OCI-LY7 (cell line): Measurements from ENCODE around the gene ADNP2. TPM values are rescaled to one million over a fixed set of nuclear protein-coding genes. Genes with fewer than 3 reads are reported as not detected.

Experiments used
- BruUV-seq: library from RNA; stranded (reverse); fragments of 400-500 nt; replicated peaks from 2 replicates; lab custom pipeline; 2021; lab: Mats Ljungman, UMichigan
- CTCF ChIA-PET: fragments of 300-600 bp; sonication (Branson Sonifier 250); formaldehyde crosslinking; loops from one replicate; lab custom pipeline; 2022; ENCODE audit warnings: antibody characterized with exemption; ENCODE audit not compliant: unreplicated experiment; lab: Charles Lee
- POLR2A ChIA-PET: fragments of 300-600 bp; sonication (Branson Sonifier 250); formaldehyde crosslinking; loops from one replicate; lab custom pipeline; 2022; ENCODE audit warnings: antibody characterized with exemption; lab: Charles Lee
- DNase-seq: peaks from one replicate; pipeline ENCODE4 v3.0.0-alpha.2; 2015; ENCODE audit warnings: low spot score
- H2AFZ ChIP-seq: fragments of 200-600 bp; sonication (generic), shearing (Covaris generic); 2 replicates; pipeline ENCODE4 v1.6.1; 2014; ENCODE audit warnings: mild to moderate bottlenecking, antibody characterized with exemption, low read length, moderate library complexity
- H3K27ac ChIP-seq: fragments of 200-600 bp; sonication (generic); 2 replicates; pipeline ENCODE4 v1.5.1; 2014; ENCODE audit warnings: mixed run types, low read depth, mild to moderate bottlenecking, moderate library complexity, low read length, inconsistent platforms; ENCODE audit not compliant: poor library complexity, severe bottlenecking
- H3K36me3 ChIP-seq: fragments of 200-600 bp; sonication (generic); 2 replicates; pipeline ENCODE4 v1.6.1; 2014; ENCODE audit warnings: mild to moderate bottlenecking, antibody characterized with exemption, low read length, moderate library complexity, mixed read lengths; ENCODE audit not compliant: insufficient read depth
- H3K4me1 ChIP-seq: fragments of 200-600 bp; sonication (generic); 2 replicates; pipeline ENCODE4 v1.5.1; 2014; ENCODE audit warnings: mild to moderate bottlenecking, low read length; ENCODE audit not compliant: insufficient read depth, poor library complexity, severe bottlenecking
- H3K4me2 ChIP-seq: fragments of 200-600 bp; sonication (generic); 2 replicates; pipeline ENCODE4 v1.6.1; 2014; ENCODE audit warnings: mild to moderate bottlenecking, low read length
- H3K4me3 ChIP-seq: fragments of 200-600 bp; sonication (generic); 2 replicates; pipeline ENCODE4 v1.5.1; 2014; ENCODE audit warnings: mild to moderate bottlenecking, low read depth, low read length; ENCODE audit not compliant: poor library complexity, severe bottlenecking
- H3K79me2 ChIP-seq: fragments of 200-600 bp; sonication (generic); 2 replicates; pipeline ENCODE4 v1.6.1; 2016; ENCODE audit warnings: low read depth, mild to moderate bottlenecking, low read length, moderate library complexity, mixed read lengths; ENCODE audit not compliant: insufficient read depth
- H3K9me2 ChIP-seq: fragments of 200-600 bp; sonication (generic); 2 replicates; pipeline ENCODE4 v1.6.1; 2016; ENCODE audit warnings: mild to moderate bottlenecking, low read length, mixed read lengths; ENCODE audit not compliant: insufficient read depth
- H3K9me3 ChIP-seq: fragments of 200-600 bp; sonication (generic); 2 replicates; pipeline ENCODE4 v1.6.1; 2014; ENCODE audit warnings: mild to moderate bottlenecking, mixed run types, low read length, mixed read lengths
- H4K20me1 ChIP-seq: fragments of 200-600 bp; sonication (generic); 2 replicates; pipeline ENCODE4 v1.6.1; 2014; ENCODE audit warnings: mild to moderate bottlenecking, antibody characterized with exemption, low read length, moderate library complexity, mixed read lengths; ENCODE audit not compliant: insufficient read depth
- EZH2phosphoT487 ChIP-seq: fragments of 200-600 bp; sonication (generic); IDR thresholded peaks from 2 replicates; pipeline ENCODE4 v1.6.1; 2018; ENCODE audit warnings: low read depth, borderline replicate concordance, mild to moderate bottlenecking, mixed run types, antibody characterized with exemption, low read length, moderate library complexity, mixed read lengths
- intact Hi-C: fragments of 100-400 bp; cut with micrococcal nuclease; formaldehyde crosslinking; loops from one replicate; pipeline ENCODE4 v1.10.0; 2022; ENCODE audit not compliant: unreplicated experiment
- total RNA-seq, 2 experiments: library from RNA; depleted of rRNA in 1 of 2; stranded (reverse); fragments of >200 nt in 1 of 2; shearing (Covaris generic) in 1 of 2; gene quantifications; 2 replicates each; pipeline ENCODE4 v1.2.3, GENCODE V29; 2014 to 2022
- TF ChIP-seq, protein P1 (sequence below): fragments of 200-600 bp; sonication (generic); conservative IDR thresholded peaks from 2 replicates; pipeline ENCODE4 v1.5.1; 2014; ENCODE audit warnings: mild to moderate bottlenecking, antibody characterized with exemption, low read length, moderate library complexity, mixed read lengths

ADNP2 gene
- total RNA-seq, 2 experiments from 2014 or later, result 14.0 to 14.9 TPM

DNA sequence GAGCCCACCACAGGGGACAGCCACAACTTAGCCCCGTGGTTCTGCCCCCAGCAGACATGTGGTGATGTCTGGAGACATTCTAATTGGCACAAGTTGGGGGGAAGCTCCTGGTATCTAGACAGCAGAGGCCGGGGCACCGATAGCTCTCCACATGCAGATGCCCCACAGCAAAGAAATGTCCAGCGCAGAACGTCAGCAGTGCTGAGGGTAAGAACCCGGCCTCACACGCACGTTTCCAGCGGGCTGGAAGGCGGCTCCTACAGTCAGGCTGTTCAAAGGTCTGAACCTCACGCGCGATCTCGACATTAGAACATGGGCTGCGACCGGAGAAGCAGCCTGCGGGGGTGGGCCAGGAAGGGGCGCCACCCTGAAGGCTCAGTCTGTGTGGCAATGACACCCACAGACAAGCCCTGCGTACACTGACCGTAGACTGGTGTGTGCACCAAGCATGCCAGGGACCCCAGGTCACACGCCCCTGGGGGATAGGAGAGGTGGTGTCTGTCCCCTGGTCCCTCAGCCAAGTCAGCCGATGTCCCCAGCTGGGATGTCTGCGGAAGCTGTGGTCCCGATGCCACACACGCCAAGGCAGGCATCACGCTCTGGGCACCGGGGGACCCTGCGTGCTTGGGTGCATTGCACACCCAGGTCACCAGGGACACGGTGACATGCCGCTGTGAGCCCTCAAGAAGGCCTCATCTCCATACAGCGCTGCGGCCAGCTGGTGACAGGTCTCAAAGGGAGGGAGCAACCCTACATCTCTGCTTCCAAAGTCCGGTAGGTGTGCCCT is 71.9 kb downstream of the ADNP2 start:
- H3K79me2 ChIP-seq, result no peaks in the 10 kb centered on the region
- BruUV-seq, result no TSS peak
- H3K4me1 ChIP-seq, result no peaks in the 10 kb centered on the region
- H2AFZ ChIP-seq, result no peak overlapping the region
- no peak for DNase-seq
- TF ChIP-seq, protein P1, sequence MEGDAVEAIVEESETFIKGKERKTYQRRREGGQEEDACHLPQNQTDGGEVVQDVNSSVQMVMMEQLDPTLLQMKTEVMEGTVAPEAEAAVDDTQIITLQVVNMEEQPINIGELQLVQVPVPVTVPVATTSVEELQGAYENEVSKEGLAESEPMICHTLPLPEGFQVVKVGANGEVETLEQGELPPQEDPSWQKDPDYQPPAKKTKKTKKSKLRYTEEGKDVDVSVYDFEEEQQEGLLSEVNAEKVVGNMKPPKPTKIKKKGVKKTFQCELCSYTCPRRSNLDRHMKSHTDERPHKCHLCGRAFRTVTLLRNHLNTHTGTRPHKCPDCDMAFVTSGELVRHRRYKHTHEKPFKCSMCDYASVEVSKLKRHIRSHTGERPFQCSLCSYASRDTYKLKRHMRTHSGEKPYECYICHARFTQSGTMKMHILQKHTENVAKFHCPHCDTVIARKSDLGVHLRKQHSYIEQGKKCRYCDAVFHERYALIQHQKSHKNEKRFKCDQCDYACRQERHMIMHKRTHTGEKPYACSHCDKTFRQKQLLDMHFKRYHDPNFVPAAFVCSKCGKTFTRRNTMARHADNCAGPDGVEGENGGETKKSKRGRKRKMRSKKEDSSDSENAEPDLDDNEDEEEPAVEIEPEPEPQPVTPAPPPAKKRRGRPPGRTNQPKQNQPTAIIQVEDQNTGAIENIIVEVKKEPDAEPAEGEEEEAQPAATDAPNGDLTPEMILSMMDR, result no peak
- TF ChIP-seq EZH2phosphoT487, result no peak
- no peaks in the 10 kb centered on the region for H3K9me3 ChIP-seq
- H3K27ac ChIP-seq, result no peak overlapping the region
- H3K9me2 ChIP-seq, result no peaks in the 10 kb centered on the region
- intact Hi-C loops, result no loop called here
- no peak overlapping the region for H3K4me3 ChIP-seq
- no peaks in the 10 kb centered on the region for H3K36me3 ChIP-seq
- ChIA-PET POLR2A (no interaction called here), CTCF (no interaction called here)
- H3K4me2 ChIP-seq, result no peak overlapping the region
- H4K20me1 ChIP-seq, result no peaks in the 10 kb centered on the region

DNA sequence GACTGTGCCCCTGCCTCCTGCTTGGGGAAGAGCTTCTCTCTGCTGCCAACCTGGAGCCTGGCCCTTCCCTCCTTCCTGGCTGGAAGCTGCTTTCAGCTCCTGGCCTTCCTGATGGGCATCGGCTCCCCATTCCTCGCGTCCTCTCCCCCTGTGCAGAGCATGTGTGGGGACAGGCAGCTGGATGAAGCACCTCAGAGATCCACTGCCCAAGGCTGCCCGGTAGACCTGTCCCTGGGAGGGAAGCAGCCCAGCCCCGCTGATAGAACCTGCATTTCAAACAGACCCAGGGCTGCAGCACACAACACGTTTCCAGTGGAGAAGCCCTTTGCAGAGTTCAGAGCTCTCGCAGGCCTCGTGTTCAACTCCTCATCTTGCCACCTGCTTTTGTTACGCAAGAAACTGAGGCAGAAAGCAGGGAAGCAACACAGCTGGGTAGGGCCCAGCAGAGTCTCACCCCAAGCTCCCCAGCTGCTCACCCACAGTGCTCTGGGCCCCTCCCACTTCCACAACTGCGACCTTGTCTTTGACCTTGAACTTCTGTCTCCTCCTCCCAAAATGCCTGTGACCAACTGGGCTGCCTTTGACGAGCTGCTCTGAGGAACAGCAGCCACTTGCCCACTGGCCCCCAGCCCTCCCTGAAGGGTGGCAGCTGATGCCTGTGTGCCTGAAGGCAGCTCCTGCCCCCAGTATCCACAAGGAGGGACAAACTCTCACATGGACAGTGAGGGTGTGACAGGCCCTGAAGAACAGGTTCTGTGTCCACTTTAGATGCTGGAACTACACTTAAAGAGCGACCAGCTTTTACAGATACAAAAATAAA is 72.8 kb downstream of the ADNP2 start:
- Histone ChIP-seq H3K27ac (no peak overlapping the region), H3K79me2 (no peaks in the 10 kb centered on the region), H3K4me2 (no peak overlapping the region), H3K36me3 (no peaks in the 10 kb centered on the region), H3K9me2 (no peaks in the 10 kb centered on the region), H2AFZ (no peak overlapping the region), H3K9me3 (no peaks in the 10 kb centered on the region), H3K4me3 (no peak overlapping the region), H3K4me1 (no peaks in the 10 kb centered on the region), H4K20me1 (no peaks in the 10 kb centered on the region)
- TF ChIP-seq, protein P1, result no peak
- TF ChIP-seq EZH2phosphoT487, result no peak
- no TSS peak for BruUV-seq
- CTCF ChIA-PET, result no interaction called here
- POLR2A ChIA-PET, result no interaction called here
- intact Hi-C loops, result no loop called here
- DNase-seq, result no peak

DNA sequence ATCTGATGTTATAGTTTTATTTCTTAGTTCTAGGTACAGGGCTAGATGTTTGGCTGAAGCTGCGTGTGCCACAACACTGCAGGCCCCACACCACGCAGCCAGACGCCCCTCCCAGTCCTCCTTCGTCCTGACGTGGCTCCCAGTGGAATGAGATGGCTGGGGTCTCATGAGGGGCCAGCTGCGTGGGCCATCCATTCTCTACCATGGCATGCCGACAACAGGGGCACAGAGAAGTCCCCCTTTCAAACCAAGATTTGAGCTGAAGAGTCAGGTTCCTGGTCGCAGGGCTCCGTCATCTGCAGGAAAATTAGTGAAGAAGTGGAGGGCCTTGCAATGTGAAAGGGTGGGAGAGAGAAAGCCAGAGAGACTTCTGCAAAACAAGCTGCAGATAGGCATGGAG is 73.8 kb downstream of the ADNP2 start:
- no peaks in the 10 kb centered on the region for H3K9me2 ChIP-seq
- no peaks in the 10 kb centered on the region for H3K79me2 ChIP-seq
- H3K9me3 ChIP-seq, result no peaks in the 10 kb centered on the region
- POLR2A ChIA-PET, result no interaction called here
- TF ChIP-seq, protein P1, result no peak
- no peak for TF ChIP-seq EZH2phosphoT487
- H3K4me3 ChIP-seq, result no peak overlapping the region
- DNase-seq, result no peak
- no peaks in the 10 kb centered on the region for H3K36me3 ChIP-seq
- H3K4me2 ChIP-seq, result no peak overlapping the region
- intact Hi-C loops, result no loop called here
- CTCF ChIA-PET, result no interaction called here
- no TSS peak for BruUV-seq
- no peaks in the 10 kb centered on the region for H4K20me1 ChIP-seq
- H2AFZ ChIP-seq, result no peak overlapping the region
- no peak overlapping the region for H3K27ac ChIP-seq
- H3K4me1 ChIP-seq, result no peaks in the 10 kb centered on the region
